ENCODE data around the gene YEATS4.

DNA sequence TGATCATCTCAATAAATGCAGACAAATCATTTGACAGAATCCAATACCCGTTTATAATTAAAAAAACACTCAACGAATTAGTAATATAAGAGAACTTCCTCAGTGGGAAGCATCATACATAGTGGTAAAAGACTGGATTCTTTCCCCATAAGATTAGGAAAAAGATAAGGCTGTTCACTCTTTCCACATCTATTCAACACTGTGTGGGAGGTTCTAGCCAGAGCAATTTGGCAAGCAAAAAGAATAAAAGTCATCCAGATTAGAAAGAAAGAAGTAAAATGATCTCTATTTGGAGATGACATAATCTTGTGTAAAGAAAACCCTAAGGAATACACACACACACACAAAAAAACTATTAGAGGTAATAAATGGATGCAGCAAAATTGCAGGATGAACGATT lies 38.4 kb downstream of the YEATS4 start:
- TF ChIP-seq POLR2A (IDR thresholded peaks at IDR 0.05; ENCODE audit: low read length), result no peak
- TF ChIP-seq GATA1 (IDR thresholded peaks at IDR 0.05; ENCODE audit: low read depth, low read length), result no peak

Measured in erythroblast (primary cell).